ENCODE data around the gene MXRA7.
"Not testable (repeated sequence)": the region's sequence is repeated elsewhere in the genome, so short reads cannot be mapped to it uniquely, and the experiment has no call there.

The MXRA7 gene

GRCh38 chr17:76739568-76740115 lies 28.9 kb upstream of the MXRA7 start:
- H3K27me3 Mint-ChIP-seq (ENCODE audit: low read depth); DNase-seq (ENCODE audit: low spot score); H3K27ac Mint-ChIP-seq; H3K9me3 Mint-ChIP-seq; H3K4me3 Mint-ChIP-seq: not testable (repeated sequence)
- Mint-ChIP-seq H3K36me3 (ENCODE audit: low read depth) (peaks cover 34% of the 10 kb centered on the region), H3K4me1 (ENCODE audit: low read depth) (peaks cover 18% of the 10 kb centered on the region)

- Mint-ChIP-seq H3K36me3 (ENCODE audit: low read depth) (peaks cover 41% of the 10 kb centered on the region), H3K4me1 (ENCODE audit: low read depth) (peaks cover 28% of the 10 kb centered on the region), H3K9me3 (no peaks in the 10 kb centered on the region), H3K4me3 (peak overlapping the region; percentile 94), H3K27ac (peak overlapping the region; percentile 97), H3K27me3 (ENCODE audit: low read depth) (no peaks in the 10 kb centered on the region)
- DNase-seq (ENCODE audit: low spot score), result no peak
Observed at GRCh38 chr17:76738468-76738850, 27.7 kb upstream of the MXRA7 start.

- Mint-ChIP-seq H3K27ac (peak within 1 kb of the TSS; percentile 97), H3K9me3 (no peaks in the 10 kb centered on the region), H3K36me3 (ENCODE audit: low read depth) (peaks cover 43% of the 10 kb centered on the region), H3K27me3 (ENCODE audit: low read depth) (no peaks in the 10 kb centered on the region), H3K4me3 (peak within 1 kb of the TSS; percentile 94), H3K4me1 (ENCODE audit: low read depth) (peaks cover 32% of the 10 kb centered on the region)
- DNase-seq (ENCODE audit: low spot score), result peak; percentile 95
Observed at GRCh38 chr17:76737676-76738467, 27.1 kb upstream of the MXRA7 start, which contains the start of gene MFSD11. Gene MFSD11, plus strand, starts transcription at chr17:76738119. Its CDS starts 234 bp downstream, at chr17:76738353.

- Mint-ChIP-seq H3K9me3 (no peaks in the 10 kb centered on the region), H3K4me1 (ENCODE audit: low read depth) (peaks cover 32% of the 10 kb centered on the region), H3K36me3 (ENCODE audit: low read depth) (peaks cover 45% of the 10 kb centered on the region), H3K27ac (peak within 1 kb of the TSS; percentile 98), H3K4me3 (peak within 1 kb of the TSS; percentile 96), H3K27me3 (ENCODE audit: low read depth) (no peaks in the 10 kb centered on the region)
- peak; percentile 100 for DNase-seq (ENCODE audit: low spot score)
Observed at GRCh38 chr17:76737082-76737675, 26.4 kb upstream of the MXRA7 start, which contains the start of gene SRSF2. Gene SRSF2, minus strand, starts transcription at chr17:76737331. Its CDS starts 171 bp downstream, at chr17:76737160.

GRCh38 chr17:76736349-76737081 lies 25.8 kb upstream of the MXRA7 start:
- peaks cover 46% of the 10 kb centered on the region for H3K36me3 Mint-ChIP-seq (ENCODE audit: low read depth)

GRCh38 chr17:76735586-76736348 lies 25.0 kb upstream of the MXRA7 start:
- Mint-ChIP-seq H3K4me1 (ENCODE audit: low read depth) (peaks cover 36% of the 10 kb centered on the region), H3K9me3 (no peaks in the 10 kb centered on the region), H3K4me3 (peak overlapping the region; percentile 96), H3K36me3 (ENCODE audit: low read depth) (peaks cover 49% of the 10 kb centered on the region), H3K27me3 (ENCODE audit: low read depth) (no peaks in the 10 kb centered on the region), H3K27ac (peak overlapping the region; percentile 98)
- DNase-seq (ENCODE audit: low spot score), result no peak

More at GRCh38 chr17:76736349-76737081, 25.8 kb upstream of the MXRA7 start:
- DNase-seq (ENCODE audit: low spot score), result peak; percentile 73
- H3K27ac Mint-ChIP-seq, result peak overlapping the region; percentile 98
- peaks cover 35% of the 10 kb centered on the region for H3K4me1 Mint-ChIP-seq (ENCODE audit: low read depth)
- H3K27me3 Mint-ChIP-seq (ENCODE audit: low read depth), result no peaks in the 10 kb centered on the region
- H3K4me3 Mint-ChIP-seq, result peak overlapping the region; percentile 96
- no peaks in the 10 kb centered on the region for H3K9me3 Mint-ChIP-seq

- Mint-ChIP-seq H3K36me3 (ENCODE audit: low read depth) (peaks cover 51% of the 10 kb centered on the region), H3K27ac (peak overlapping the region; percentile 98)
- no peak for DNase-seq (ENCODE audit: low spot score)
Observed at GRCh38 chr17:76735006-76735405, 24.2 kb upstream of the MXRA7 start.

GRCh38 chr17:76734080-76734840 lies 23.5 kb upstream of the MXRA7 start:
- peaks cover 57% of the 10 kb centered on the region for H3K36me3 Mint-ChIP-seq (ENCODE audit: low read depth)
- H3K9me3 Mint-ChIP-seq, result no peaks in the 10 kb centered on the region
- peak overlapping the region; percentile 98 for H3K27ac Mint-ChIP-seq
- peak overlapping the region; percentile 96 for H3K4me3 Mint-ChIP-seq
- H3K27me3 Mint-ChIP-seq (ENCODE audit: low read depth), result no peaks in the 10 kb centered on the region
- DNase-seq (ENCODE audit: low spot score), result no peak
- H3K4me1 Mint-ChIP-seq (ENCODE audit: low read depth), result peaks cover 39% of the 10 kb centered on the region

More at GRCh38 chr17:76735006-76735405, 24.2 kb upstream of the MXRA7 start:
- Mint-ChIP-seq H3K4me3 (peak overlapping the region; percentile 96), H3K9me3 (no peaks in the 10 kb centered on the region), H3K27me3 (ENCODE audit: low read depth) (no peaks in the 10 kb centered on the region), H3K4me1 (ENCODE audit: low read depth) (peaks cover 36% of the 10 kb centered on the region)

- Mint-ChIP-seq H3K4me1 (ENCODE audit: low read depth) (peaks cover 34% of the 10 kb centered on the region), H3K27ac (peak overlapping the region; percentile 98), H3K27me3 (ENCODE audit: low read depth) (no peaks in the 10 kb centered on the region), H3K9me3 (no peaks in the 10 kb centered on the region), H3K4me3 (peak overlapping the region; percentile 96), H3K36me3 (ENCODE audit: low read depth) (peaks cover 59% of the 10 kb centered on the region)
- DNase-seq (ENCODE audit: low spot score), result no peak
Observed at GRCh38 chr17:76733618-76733957, 22.8 kb upstream of the MXRA7 start.

- Mint-ChIP-seq H3K36me3 (ENCODE audit: low read depth) (peaks cover 59% of the 10 kb centered on the region), H3K27ac (peak overlapping the region; percentile 98), H3K4me3 (peak overlapping the region; percentile 96), H3K4me1 (ENCODE audit: low read depth) (peaks cover 33% of the 10 kb centered on the region), H3K9me3 (no peaks in the 10 kb centered on the region), H3K27me3 (ENCODE audit: low read depth) (no peaks in the 10 kb centered on the region)
- DNase-seq (ENCODE audit: low spot score), result no peak
Observed at GRCh38 chr17:76732734-76733617, 22.2 kb upstream of the MXRA7 start.

- not testable (repeated sequence) for H3K27me3 Mint-ChIP-seq (ENCODE audit: low read depth); H3K9me3 Mint-ChIP-seq; DNase-seq (ENCODE audit: low spot score)
- peaks cover 65% of the 10 kb centered on the region for H3K36me3 Mint-ChIP-seq (ENCODE audit: low read depth)
- peaks cover 35% of the 10 kb centered on the region for H3K4me1 Mint-ChIP-seq (ENCODE audit: low read depth)
- H3K4me3 Mint-ChIP-seq, result peak overlapping the region; percentile 96
- peak overlapping the region; percentile 52 for H3K27ac Mint-ChIP-seq
Observed at GRCh38 chr17:76731800-76732733, 21.3 kb upstream of the MXRA7 start.

Data from T-helper 2 cell treated with Interferon-gamma antibody and Interleukin-4, amounts not matched to agents 5 μg/mL and 100 μg/mL, for 36 hours (primary cell).